Right atrium auricular region (tissue), 2 donors: ENCODE data around the gene BNC2. TPM values are rescaled to one million over a fixed set of nuclear protein-coding genes. Genes with fewer than 3 reads are reported as not detected.

ENCODE experiments used
- DNase-seq: peaks from one replicate; pipeline ENCODE4 v3.0.0-alpha.2; 2019; ENCODE audit warnings: low spot score
- H3K27ac ChIP-seq, 2 donors: fragments of 200-600 bp; sonication (generic); 1 replicate in 1 of 2; 2 replicates in 1 of 2; pipeline ENCODE4 v1.5.1; 2016 to 2019
- H3K27me3 ChIP-seq, 2 donors: fragments of 200-600 bp; sonication (generic); one replicate each; pipeline versions ENCODE4 v1.5.1 to v1.6.0; 2017 to 2019
- H3K36me3 ChIP-seq: fragments of 200-600 bp; sonication (generic); one replicate; pipeline ENCODE4 v1.5.1; 2016
- H3K4me1 ChIP-seq, 2 donors: fragments of 200-600 bp; sonication (generic); one replicate each; pipeline versions ENCODE4 v1.5.1 to v1.6.0; 2017 to 2019
- H3K4me3 ChIP-seq, 2 donors: fragments of 200-600 bp; sonication (generic); 1 replicate in 1 of 2; 2 replicates in 1 of 2; pipeline ENCODE4 v1.5.1; 2017 to 2019; ENCODE audit warnings: mild to moderate bottlenecking in 1 of 2, moderate library complexity in 1 of 2
- H3K9me3 ChIP-seq, 2 donors: fragments of 200-600 bp; sonication (generic); one replicate each; pipeline ENCODE4 v1.5.1; 2019
- CTCF ChIP-seq, 2 donors: fragments of 200-600 bp; sonication (generic); IDR thresholded peaks; one replicate each; pipeline ENCODE4 v1.5.1; 2019; ENCODE audit warnings: antibody characterized with exemption in 2 of 2
- total RNA-seq, 2 donors: library from RNA; depleted of rRNA; stranded (reverse); fragments of >200 nt; gene quantifications; one replicate each; pipeline ENCODE4 v1.1.0, GENCODE V29; 2016

BNC2 gene
- total RNA-seq, 2 donors from 2014 or later: 68.3 to 77.6 TPM

GRCh38 chr9:16623989-16624743, 246.3 kb downstream of the BNC2 start:
- Histone ChIP-seq H3K9me3 (no peaks in the 10 kb centered on the region), H3K4me3 (no peak overlapping the region), H3K4me1 (peaks cover 0 to 27% of the 10 kb centered on the region in 2 donors), H3K36me3 (no peaks in the 10 kb centered on the region), H3K27ac (no peak overlapping the region), H3K27me3 (no peaks in the 10 kb centered on the region)
- no peak for DNase-seq
- no peak for TF ChIP-seq CTCF (IDR thresholded peaks at IDR 0.05)

- no peaks in the 10 kb centered on the region for H3K27me3 ChIP-seq
- H3K27ac ChIP-seq: no peak overlapping the region
- H3K4me3 ChIP-seq: no peak overlapping the region
- H3K4me1 ChIP-seq: peaks cover 0 to 27% of the 10 kb centered on the region in 2 donors
- no peak for DNase-seq
- no peak for TF ChIP-seq CTCF (IDR thresholded peaks at IDR 0.05)
- no peaks in the 10 kb centered on the region for H3K36me3 ChIP-seq
- H3K9me3 ChIP-seq: no peaks in the 10 kb centered on the region
These were observed 247.9 kb downstream of the BNC2 start for GRCh38 chr9:16622541-16622940.

- DNase-seq: no peak
- TF ChIP-seq CTCF (IDR thresholded peaks at IDR 0.05): no peak
- Histone ChIP-seq H3K4me3 (no peak overlapping the region), H3K9me3 (no peaks in the 10 kb centered on the region), H3K36me3 (no peaks in the 10 kb centered on the region), H3K4me1 (peaks cover 0 to 4% of the 10 kb centered on the region in 2 donors), H3K27ac (no peak overlapping the region), H3K27me3 (no peaks in the 10 kb centered on the region)
These were observed 250.5 kb downstream of the BNC2 start for GRCh38 chr9:16619914-16620520.

- no peak for DNase-seq
- Histone ChIP-seq H3K36me3 (no peaks in the 10 kb centered on the region), H3K4me3 (no peak overlapping the region), H3K27ac (no peak overlapping the region), H3K27me3 (no peaks in the 10 kb centered on the region), H3K4me1 (no peaks in the 10 kb centered on the region), H3K9me3 (no peaks in the 10 kb centered on the region)
- TF ChIP-seq CTCF (IDR thresholded peaks at IDR 0.05): no peak
These were observed 251.1 kb downstream of the BNC2 start for GRCh38 chr9:16619402-16619801.

GRCh38 chr9:16618524-16618923, 251.9 kb downstream of the BNC2 start:
- H3K27ac ChIP-seq: no peak overlapping the region
- H3K4me1 ChIP-seq: no peaks in the 10 kb centered on the region
- no peak for DNase-seq
- H3K36me3 ChIP-seq: no peaks in the 10 kb centered on the region
- H3K9me3 ChIP-seq: no peaks in the 10 kb centered on the region
- H3K4me3 ChIP-seq: no peak overlapping the region
- H3K27me3 ChIP-seq: no peaks in the 10 kb centered on the region
- no peak for TF ChIP-seq CTCF (IDR thresholded peaks at IDR 0.05)
